NT2/D1 (cell line): ENCODE results near the gene PNMA8A.

ENCODE experiments used
- SUZ12 ChIP-seq: IDR thresholded peaks from 2 replicates; pipeline ENCODE4 v1.6.1; 2011; ENCODE audit not compliant: insufficient read length, insufficient read depth; ENCODE audit errors: extremely low read depth
- YY1 ChIP-seq: IDR thresholded peaks from 2 replicates; pipeline ENCODE4 v1.6.1; 2011; ENCODE audit not compliant: insufficient read length, insufficient read depth
- ZNF274 ChIP-seq: IDR thresholded peaks from 2 replicates; pipeline ENCODE4 v1.6.1; 2011; ENCODE audit warnings: mild to moderate bottlenecking, low read depth, low read length

- TF ChIP-seq YY1 (no peak), ZNF274 (no peak), SUZ12 (no peak)
These were observed 36.8 kb upstream of the PNMA8A start for GRCh38 chr19:46508206-46508605.
